Kidney (tissue), 14 donors: Measurements from ENCODE around the gene CIPC. TPM values are rescaled to one million over a fixed set of nuclear protein-coding genes. Genes with fewer than 3 reads are reported as not detected.

Source experiments
- DNase-seq, 5 donors: peaks; one replicate each; pipeline ENCODE4 v3.0.0-alpha.2; 2013 to 2020
- FAIRE-seq: peaks from 2 replicates; lab custom pipeline; 2012; peaks lifted over from hg19 to GRCh38; lab: Jason Lieb, UNC
- H3K27ac ChIP-seq, 2 donors: one replicate each; pipeline ENCODE4 v1.7.0; 2013; ENCODE audit warnings: low read depth in 2 of 2, low read length in 2 of 2, inconsistent platforms in 1 of 2
- H3K27me3 ChIP-seq: one replicate; pipeline ENCODE4 v1.7.1; 2013; ENCODE audit warnings: low read length, inconsistent platforms; ENCODE audit not compliant: control insufficient read depth, insufficient read depth
- H3K36me3 ChIP-seq, 3 donors: one replicate each; pipeline versions ENCODE4 v1.7.0 to v1.7.1; 2013; ENCODE audit warnings: low read length in 3 of 3, control low read depth in 1 of 3, inconsistent platforms in 1 of 3; ENCODE audit not compliant: insufficient read depth in 3 of 3, control insufficient read depth in 2 of 3
- H3K4me1 ChIP-seq, 3 donors: one replicate each; pipeline versions ENCODE4 v1.7.0 to v1.7.1; 2013; ENCODE audit warnings: low read length in 3 of 3, inconsistent platforms in 1 of 3, low read depth in 1 of 3; ENCODE audit not compliant: control insufficient read depth in 2 of 3, insufficient read depth in 2 of 3
- H3K4me3 ChIP-seq, 3 donors: one replicate each; pipeline versions ENCODE4 v1.7.0 to v1.8.1; 2013; ENCODE audit warnings: low read length in 3 of 3, control low read depth in 1 of 3, inconsistent platforms in 1 of 3
- H3K9ac ChIP-seq, 3 donors: one replicate each; pipeline versions ENCODE4 v1.7.0 to v1.7.1; 2013; ENCODE audit warnings: low read length in 3 of 3, control low read depth in 1 of 3, inconsistent platforms in 1 of 3
- H3K9me3 ChIP-seq, 3 donors: one replicate each; pipeline versions ENCODE4 v1.7.0 to v1.7.1; 2013; ENCODE audit warnings: low read length in 3 of 3, control low read depth in 1 of 3, inconsistent platforms in 1 of 3; ENCODE audit not compliant: control insufficient read depth in 2 of 3, insufficient read depth in 1 of 3
- intact Hi-C: fragments of 100-400 bp; cut with DNase I; formaldehyde crosslinking; loops from one replicate; pipeline ENCODE4 v1.11.1; 2022
- polyA plus RNA-seq: library from polyadenylated mRNA; stranded (reverse); fragments of 350-450 nt; fragmentation: Illumina TruSeq; extraction: RNeasy Lipid Tissue Mini Kit (QIAGEN cat#74804); gene quantifications from one replicate; pipeline ENCODE4 v1.2.3, GENCODE V29; 2014; ENCODE audit warnings: low read depth, low replicate concordance; ENCODE audit not compliant: insufficient read depth
- total RNA-seq: library from RNA; stranded (reverse); fragmentation: NEBNext Ultra II Directional; extraction: Animal tissue kit (Norgen Biotek cat#: 25700); gene quantifications from one replicate; pipeline ENCODE4 v1.2.1, GENCODE V29; 2021
- TF ChIP-seq, protein P1 (sequence below): IDR thresholded peaks from 3 replicates; pipeline ENCODE4 v1.5.1; 2012; ENCODE audit warnings: mild to moderate bottlenecking, moderate library complexity, borderline replicate concordance; ENCODE audit not compliant: insufficient read depth; ENCODE audit errors: extremely low read depth
- donor health status: control.
- donor health status: control.
- donor health status: control.
- donor health status: control.
- donor health status: control.
- donor health status: DM: yes; HTN: yes; CAD: no.
- donor health status: Normal renal cell carcinoma (clear cell type).

CIPC gene
- total and polyA plus RNA-seq, 2 donors from 2014 or later, result 12.8 to 23.5 TPM

DNA sequence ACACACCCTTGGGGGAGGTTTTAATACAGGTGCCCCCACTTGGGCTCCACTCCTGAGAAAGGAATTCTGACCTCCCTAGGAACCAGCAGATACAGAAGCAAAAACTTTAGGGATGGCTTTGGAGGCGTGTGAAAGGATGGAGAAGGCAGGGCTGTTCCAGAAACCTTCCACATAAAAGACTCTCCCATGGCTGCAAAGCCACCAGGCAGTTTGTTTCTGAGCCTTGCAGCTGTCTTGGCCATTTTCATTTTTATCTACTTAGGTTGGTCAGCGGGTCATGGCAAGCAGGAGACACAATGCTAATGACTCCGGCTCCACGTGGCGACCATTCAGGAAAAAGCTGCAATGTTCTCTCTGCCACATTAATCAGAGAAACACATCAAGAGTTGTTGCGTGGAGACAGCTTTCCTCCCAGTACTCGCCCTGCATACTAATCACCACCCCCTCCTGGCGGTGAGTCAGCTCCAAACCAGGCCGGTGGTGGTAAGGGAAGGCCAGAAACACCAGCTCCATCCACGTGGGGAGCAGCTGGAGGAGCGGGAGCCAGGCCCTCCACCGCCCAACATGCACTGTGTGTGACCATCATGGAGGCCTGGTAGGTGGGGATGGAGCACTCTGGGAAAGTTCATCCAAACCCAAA, 38.7 kb upstream of the CIPC start:
- intact Hi-C loops, result no loop called here
- TF ChIP-seq, protein P1, sequence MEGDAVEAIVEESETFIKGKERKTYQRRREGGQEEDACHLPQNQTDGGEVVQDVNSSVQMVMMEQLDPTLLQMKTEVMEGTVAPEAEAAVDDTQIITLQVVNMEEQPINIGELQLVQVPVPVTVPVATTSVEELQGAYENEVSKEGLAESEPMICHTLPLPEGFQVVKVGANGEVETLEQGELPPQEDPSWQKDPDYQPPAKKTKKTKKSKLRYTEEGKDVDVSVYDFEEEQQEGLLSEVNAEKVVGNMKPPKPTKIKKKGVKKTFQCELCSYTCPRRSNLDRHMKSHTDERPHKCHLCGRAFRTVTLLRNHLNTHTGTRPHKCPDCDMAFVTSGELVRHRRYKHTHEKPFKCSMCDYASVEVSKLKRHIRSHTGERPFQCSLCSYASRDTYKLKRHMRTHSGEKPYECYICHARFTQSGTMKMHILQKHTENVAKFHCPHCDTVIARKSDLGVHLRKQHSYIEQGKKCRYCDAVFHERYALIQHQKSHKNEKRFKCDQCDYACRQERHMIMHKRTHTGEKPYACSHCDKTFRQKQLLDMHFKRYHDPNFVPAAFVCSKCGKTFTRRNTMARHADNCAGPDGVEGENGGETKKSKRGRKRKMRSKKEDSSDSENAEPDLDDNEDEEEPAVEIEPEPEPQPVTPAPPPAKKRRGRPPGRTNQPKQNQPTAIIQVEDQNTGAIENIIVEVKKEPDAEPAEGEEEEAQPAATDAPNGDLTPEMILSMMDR, result peak; percentile 7
- H3K36me3 ChIP-seq, result no peaks in the 10 kb centered on the region
- H3K27me3 ChIP-seq, result no peaks in the 10 kb centered on the region
- FAIRE-seq (no peak), DNase-seq (peak; percentile 79 to 89 (median 82))
- no peaks in the 10 kb centered on the region for H3K9me3 ChIP-seq
- no peak overlapping the region for H3K9ac ChIP-seq
- H3K27ac ChIP-seq, result peak overlapping the region; percentile 13 to 23
- H3K4me3 ChIP-seq, result no peak overlapping the region
- peaks cover 0 to 3% (median 2%) of the 10 kb centered on the region in 3 donors for H3K4me1 ChIP-seq

DNA sequence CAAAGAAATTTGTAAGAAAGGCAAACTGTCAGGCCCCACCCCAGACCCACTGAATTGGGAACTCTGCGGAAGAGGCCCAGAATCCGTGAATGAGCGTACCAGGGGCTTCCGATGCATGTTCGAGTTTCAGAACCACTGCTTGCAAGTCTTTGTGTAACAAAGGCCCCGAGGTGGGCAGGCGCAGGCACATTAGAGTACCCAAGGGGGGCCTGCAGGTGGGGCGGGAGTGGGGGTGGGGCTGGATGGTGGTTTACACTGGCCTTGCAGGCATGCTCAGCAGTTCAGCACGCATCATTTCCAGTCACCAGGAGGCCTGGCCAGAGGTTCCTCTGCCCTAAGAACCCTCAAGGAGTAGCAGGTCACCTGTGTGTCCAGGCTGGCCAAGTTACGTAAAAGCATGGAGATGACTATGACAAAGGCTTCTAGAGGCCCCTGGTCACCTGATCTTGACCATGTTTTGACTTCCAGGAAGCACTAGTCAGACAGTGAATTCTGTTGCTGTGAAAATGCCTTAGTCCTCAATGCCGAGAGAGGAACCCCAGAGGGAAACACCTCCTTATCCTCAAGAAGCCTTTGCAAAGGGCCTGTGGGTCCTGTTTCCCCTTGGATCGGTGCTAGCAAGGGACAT, 36.3 kb upstream of the CIPC start:
- no peaks in the 10 kb centered on the region for H3K36me3 ChIP-seq
- no peak overlapping the region for H3K27ac ChIP-seq
- no peak overlapping the region for H3K4me3 ChIP-seq
- H3K9me3 ChIP-seq, result no peaks in the 10 kb centered on the region
- TF ChIP-seq, protein P1, result no peak
- H3K27me3 ChIP-seq, result no peaks in the 10 kb centered on the region
- peaks cover 0 to 3% (median 2%) of the 10 kb centered on the region in 3 donors for H3K4me1 ChIP-seq
- intact Hi-C loops, result loop anchor here (10.0 kb wide), 1 partner anchor 187 kb away; no protein-coding TSS in a partner anchor
- DNase-seq, result no peak
- FAIRE-seq, result no peak
- H3K9ac ChIP-seq, result no peak overlapping the region

DNA sequence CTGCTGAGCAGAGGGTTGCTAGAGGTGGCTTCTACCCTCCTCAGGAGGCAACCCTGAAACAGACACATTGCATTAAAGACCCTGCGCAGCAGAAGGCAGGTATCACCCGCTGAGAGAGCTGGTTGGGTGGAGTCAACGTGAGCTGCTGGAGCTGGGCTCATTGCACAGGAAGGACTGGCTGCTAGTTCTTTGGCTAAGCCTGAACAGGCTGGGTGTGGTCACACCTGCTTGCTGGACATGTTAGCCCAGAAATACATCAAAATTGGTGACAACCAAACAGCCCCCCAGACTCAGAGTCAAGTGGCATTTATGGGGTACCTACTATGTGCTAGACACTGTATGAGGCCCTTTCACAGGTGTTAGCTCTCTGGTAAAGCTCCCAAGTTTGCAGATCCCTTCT, 35.8 kb upstream of the CIPC start:
- Histone ChIP-seq H3K27me3 (no peaks in the 10 kb centered on the region), H3K4me1 (peaks cover 0 to 3% (median 2%) of the 10 kb centered on the region in 3 donors), H3K9ac (no peak overlapping the region), H3K4me3 (no peak overlapping the region), H3K36me3 (no peaks in the 10 kb centered on the region), H3K27ac (no peak overlapping the region), H3K9me3 (no peaks in the 10 kb centered on the region)
- FAIRE-seq (no peak), DNase-seq (no peak)
- intact Hi-C loops, result loop anchor here (10.0 kb wide), 1 partner anchor 187 kb away; no protein-coding TSS in a partner anchor
- TF ChIP-seq, protein P1, result no peak
